Loucy (cell line): ENCODE results near the gene CADM2.
"Not testable (repeated sequence)": the region's sequence is repeated elsewhere in the genome, so short reads cannot be mapped to it uniquely, and the experiment has no call there.

ENCODE experiments used
- H2AFZ ChIP-seq: fragments of 200-600 bp; sonication (generic); 2 replicates; pipeline ENCODE4 v1.6.0; 2016; ENCODE audit warnings: antibody characterized with exemption, mild to moderate bottlenecking, low read length, moderate library complexity
- H3F3A ChIP-seq: fragments of 200-600 bp; 2 replicates; pipeline ENCODE4 v1.6.0; 2016; ENCODE audit warnings: antibody characterized with exemption, low read depth, mild to moderate bottlenecking
- H3K27me3 ChIP-seq: fragments of 200-600 bp; sonication (generic); 2 replicates; pipeline ENCODE4 v1.6.1; 2014; ENCODE audit warnings: low read length, mild to moderate bottlenecking; ENCODE audit not compliant: insufficient read depth, poor library complexity, severe bottlenecking
- H3K36me3 ChIP-seq: fragments of 200-600 bp; sonication (generic); 2 replicates; pipeline ENCODE4 v1.6.1; 2016; ENCODE audit warnings: low read length; ENCODE audit not compliant: insufficient read depth
- H3K4me1 ChIP-seq: fragments of 200-600 bp; sonication (generic); 2 replicates; pipeline ENCODE4 v1.5.1; 2014; ENCODE audit warnings: low read length, mild to moderate bottlenecking; ENCODE audit not compliant: insufficient read depth, poor library complexity, severe bottlenecking
- H3K4me2 ChIP-seq: fragments of 200-600 bp; sonication (generic); 2 replicates; pipeline ENCODE4 v1.6.0; 2014; ENCODE audit warnings: antibody characterized with exemption, low read length, low read depth, mild to moderate bottlenecking; ENCODE audit not compliant: poor library complexity, severe bottlenecking
- H3K4me3 ChIP-seq: fragments of 200-600 bp; sonication (generic); 2 replicates; pipeline ENCODE4 v1.5.1; 2014; ENCODE audit warnings: low read length, mild to moderate bottlenecking, mixed read lengths; ENCODE audit not compliant: poor library complexity, severe bottlenecking
- H3K79me2 ChIP-seq: fragments of 200-600 bp; sonication (generic); 2 replicates; pipeline ENCODE4 v1.6.1; 2014; ENCODE audit warnings: low read length; ENCODE audit not compliant: insufficient read depth
- H3K9ac ChIP-seq: fragments of 200-600 bp; sonication (generic); 2 replicates; pipeline ENCODE4 v1.6.0; 2014; ENCODE audit warnings: mild to moderate bottlenecking, low read depth, low read length, moderate library complexity; ENCODE audit not compliant: poor library complexity, severe bottlenecking
- H3K9me2 ChIP-seq: fragments of 200-600 bp; sonication (generic); replicated peaks from 2 replicates; pipeline ENCODE4 v1.6.1; 2016; ENCODE audit warnings: low read depth, low read length, mixed read lengths
- H3K9me3 ChIP-seq: fragments of 200-600 bp; sonication (generic); 2 replicates; pipeline ENCODE4 v1.6.1; 2014; ENCODE audit warnings: mild to moderate bottlenecking, antibody characterized with exemption, low read length, low read depth; ENCODE audit not compliant: insufficient read depth
- H4K20me1 ChIP-seq: fragments of 200-600 bp; sonication (generic); 2 replicates; pipeline ENCODE4 v1.6.0; 2014; ENCODE audit warnings: antibody characterized with exemption, low read length, mild to moderate bottlenecking; ENCODE audit not compliant: insufficient read depth, poor library complexity, severe bottlenecking
- CTCF ChIP-seq: fragments of 200-600 bp; sonication (generic); conservative IDR thresholded peaks from 2 replicates; pipeline ENCODE4 v1.5.1; 2014; ENCODE audit warnings: mild to moderate bottlenecking, antibody characterized with exemption, low read length
- EZH2phosphoT487 ChIP-seq: fragments of 200-600 bp; IDR thresholded peaks from 2 replicates; pipeline ENCODE4 v1.6.1; 2018; ENCODE audit warnings: antibody characterized with exemption, mild to moderate bottlenecking, moderate library complexity, borderline replicate concordance

CADM2 gene

GRCh38 chr3:85498177-85498576 is 539.4 kb downstream of the CADM2 start:
- Histone ChIP-seq H3K36me3 (no peaks in the 10 kb centered on the region), H3K79me2 (no peaks in the 10 kb centered on the region), H3K9ac (no peak overlapping the region), H3K27me3 (no peaks in the 10 kb centered on the region), H3F3A (no peaks in the 10 kb centered on the region), H3K4me3 (no peak overlapping the region), H3K9me2 (no peaks in the 10 kb centered on the region), H3K4me2 (no peak overlapping the region), H3K4me1 (no peaks in the 10 kb centered on the region), H4K20me1 (no peaks in the 10 kb centered on the region), H3K9me3 (no peaks in the 10 kb centered on the region), H2AFZ (no peak overlapping the region)
- TF ChIP-seq EZH2phosphoT487, result no peak
- no peak for TF ChIP-seq CTCF

GRCh38 chr3:85502148-85502875 is 543.5 kb downstream of the CADM2 start:
- TF ChIP-seq CTCF (no peak), EZH2phosphoT487 (no peak)

GRCh38 chr3:85504129-85504784 is 545.5 kb downstream of the CADM2 start:
- not testable (repeated sequence) for H3K4me3 ChIP-seq, H3K36me3 ChIP-seq, H3K27me3 ChIP-seq, H3K9ac ChIP-seq, H3F3A ChIP-seq, H2AFZ ChIP-seq, H3K4me2 ChIP-seq, H4K20me1 ChIP-seq, H3K9me2 ChIP-seq, H3K79me2 ChIP-seq, H3K9me3 ChIP-seq, H3K4me1 ChIP-seq

More at GRCh38 chr3:85502148-85502875, 543.5 kb downstream of the CADM2 start:
- Histone ChIP-seq H4K20me1 (no peaks in the 10 kb centered on the region), H2AFZ (no peak overlapping the region), H3K79me2 (no peaks in the 10 kb centered on the region), H3K9ac (no peak overlapping the region), H3K4me2 (no peak overlapping the region), H3F3A (no peaks in the 10 kb centered on the region), H3K9me3 (no peaks in the 10 kb centered on the region), H3K27me3 (no peaks in the 10 kb centered on the region), H3K36me3 (no peaks in the 10 kb centered on the region), H3K9me2 (no peaks in the 10 kb centered on the region), H3K4me3 (no peak overlapping the region), H3K4me1 (no peaks in the 10 kb centered on the region)

GRCh38 chr3:85504785-85505511 is 546.2 kb downstream of the CADM2 start:
- not testable (repeated sequence) for H3K79me2 ChIP-seq

GRCh38 chr3:85507052-85507451 is 548.3 kb downstream of the CADM2 start:
- not testable (repeated sequence) for H3K36me3 ChIP-seq, H3K9ac ChIP-seq, H3K4me2 ChIP-seq, H3K79me2 ChIP-seq, H3F3A ChIP-seq, H3K9me3 ChIP-seq, H3K9me2 ChIP-seq, H3K27me3 ChIP-seq, H3K4me3 ChIP-seq, H2AFZ ChIP-seq, H3K4me1 ChIP-seq, H4K20me1 ChIP-seq

More at GRCh38 chr3:85504785-85505511, 546.2 kb downstream of the CADM2 start:
- H3K4me3 ChIP-seq, H3K9me2 ChIP-seq, H3K9me3 ChIP-seq, H3K27me3 ChIP-seq, H4K20me1 ChIP-seq, H3K36me3 ChIP-seq, H3K4me1 ChIP-seq, H3F3A ChIP-seq, H3K9ac ChIP-seq, H3K4me2 ChIP-seq, H2AFZ ChIP-seq: not testable (repeated sequence)
